ENCODE measurements around the gene TMEM151A. TPM values are rescaled to one million over a fixed set of nuclear protein-coding genes. Genes with fewer than 3 reads are reported as not detected.

The TMEM151A gene
- total and polyA plus RNA-seq, 2 experiments from 2014 or later: 1.0 to 4.4 TPM

GRCh38 chr11:66309475-66309874, 17.8 kb downstream of the TMEM151A start (continued):
- TF ChIP-seq ZNF462 (CRISPR knock-in tag; IDR thresholded peaks at IDR 0.05) (no peak), CREB1 (CRISPR knock-in tag; IDR thresholded peaks at IDR 0.05; ENCODE audit: low read depth) (no peak)

GRCh38 chr11:66310324-66310723, 18.6 kb downstream of the TMEM151A start:
- Mint-ChIP-seq H3K27ac (no peak overlapping the region), H3K36me3 (ENCODE audit: low read depth) (peaks cover under 1% of the 10 kb centered on the region; the same call in 1 of the 3 replicates), H3K9me3 (no peaks in the 10 kb centered on the region), H3K4me3 (no peak overlapping the region), H3K4me1 (peaks cover 23% of the 10 kb centered on the region), H3K27me3 (ENCODE audit: insufficient read depth, low read depth, poor library complexity) (peaks cover 12% of the 10 kb centered on the region)
- Histone ChIP-seq H3K79me2 (replicated peaks; ENCODE audit: insufficient read depth) (no peaks in the 10 kb centered on the region), H3K9me2 (ENCODE audit: insufficient read depth) (no peaks in the 10 kb centered on the region), H3K4me3 (no peak overlapping the region), H3K4me2 (no peak overlapping the region), H3K27ac (ENCODE audit: low read depth) (no peak overlapping the region), H2AFZ (peak overlapping the region; percentile 38; the same call in 1 of the 2 replicates), H3K27me3 (ENCODE audit: insufficient read depth) (no peaks in the 10 kb centered on the region), H3K4me1 (ENCODE audit: insufficient read depth) (peaks cover 17% of the 10 kb centered on the region), H3K36me3 (ENCODE audit: insufficient read depth) (no peaks in the 10 kb centered on the region), H3F3A (replicated peaks; ENCODE audit: low read depth) (peaks cover 12% of the 10 kb centered on the region; the same call in 1 of the 2 replicates), H4K20me1 (replicated peaks; ENCODE audit: insufficient read depth) (no peaks in the 10 kb centered on the region)
- TF ChIP-seq EZH2phosphoT487 (IDR thresholded peaks at IDR 0.05; ENCODE audit: unreplicated experiment): no peak
- TF ChIP-seq STAT1 (IDR thresholded peaks at IDR 0.05; ENCODE audit: unreplicated experiment): no peak
- TF ChIP-seq ZNF331 (CRISPR knock-in tag; IDR thresholded peaks at IDR 0.05; ENCODE audit: low read depth): no peak
- TF ChIP-seq NANOG (IDR thresholded peaks at IDR 0.05; ENCODE audit: borderline replicate concordance): no peak
- no peak for TF ChIP-seq CTCF (conservative IDR thresholded peaks at IDR 0.05; ENCODE audit: low read depth in 2 of 2)
- DNase-seq (ENCODE audit: low spot score) (no peak), ATAC-seq (no peak)
